H9 (cell line): ENCODE data around the gene UBE2E3. TPM values are rescaled to one million over a fixed set of nuclear protein-coding genes. Genes with fewer than 3 reads are reported as not detected.

Source experiments
- DNase-seq: peaks from one replicate; pipeline ENCODE4 v3.0.0-alpha.2; 2017
- H2AFZ ChIP-seq: one replicate; pipeline ENCODE4 v1.6.1; 2013; ENCODE audit warnings: mild to moderate bottlenecking, low read length, control low read depth, moderate library complexity
- H2AK5ac ChIP-seq: 2 replicates; pipeline ENCODE4 v1.6.1; 2013; ENCODE audit warnings: low read length, control low read depth, mixed read lengths; ENCODE audit not compliant: insufficient read length
- H2BK120ac ChIP-seq: one replicate; pipeline ENCODE4 v1.6.1; 2013; ENCODE audit warnings: low read depth, mild to moderate bottlenecking, low read length, control low read depth, inconsistent platforms; ENCODE audit not compliant: poor library complexity, severe bottlenecking
- H2BK12ac ChIP-seq: 2 replicates; pipeline ENCODE4 v1.6.1; 2013; ENCODE audit warnings: low read length, control low read depth, mixed read lengths, low read depth; ENCODE audit not compliant: insufficient read length
- H2BK15ac ChIP-seq: 2 replicates; pipeline ENCODE4 v1.6.1; 2013; ENCODE audit warnings: low read depth, low read length, control low read depth
- H2BK20ac ChIP-seq: one replicate; pipeline ENCODE4 v1.6.1; 2013; ENCODE audit warnings: low read depth, mild to moderate bottlenecking, low read length, control low read depth, inconsistent platforms; ENCODE audit not compliant: poor library complexity, severe bottlenecking
- H2BK5ac ChIP-seq: 2 replicates; pipeline ENCODE4 v1.6.1; 2013; ENCODE audit warnings: low read length, control low read depth, mixed read lengths; ENCODE audit not compliant: insufficient read length
- H3K14ac ChIP-seq: 2 replicates; pipeline ENCODE4 v1.6.1; 2013; ENCODE audit warnings: low read length, control low read depth; ENCODE audit not compliant: insufficient read depth
- H3K18ac ChIP-seq: 2 replicates; pipeline ENCODE4 v1.6.1; 2013; ENCODE audit warnings: low read depth, mild to moderate bottlenecking, mixed read lengths, low read length, control low read depth; ENCODE audit not compliant: insufficient read length
- H3K23ac ChIP-seq: 2 replicates; pipeline ENCODE4 v1.6.1; 2013; ENCODE audit warnings: low read length, control low read depth, mixed read lengths, low read depth; ENCODE audit not compliant: insufficient read length
- H3K23me2 ChIP-seq: 2 replicates; pipeline ENCODE4 v1.6.1; 2013; ENCODE audit warnings: low read depth, mild to moderate bottlenecking, mixed read lengths, low read length, control low read depth; ENCODE audit not compliant: insufficient read length, poor library complexity, severe bottlenecking
- H3K27ac ChIP-seq: 2 replicates; pipeline ENCODE4 v1.5.1; 2013; ENCODE audit warnings: low read length, control low read depth, mixed read lengths, low read depth; ENCODE audit not compliant: insufficient read length
- H3K27me3 ChIP-seq: 2 replicates; pipeline ENCODE4 v1.6.1; 2013; ENCODE audit warnings: low read length, control low read depth, inconsistent platforms; ENCODE audit not compliant: insufficient read depth
- H3K4ac ChIP-seq: 2 replicates; pipeline ENCODE4 v1.6.1; 2013; ENCODE audit warnings: low read depth, mild to moderate bottlenecking, control low read depth, inconsistent platforms, low read length, moderate library complexity
- H3K4me1 ChIP-seq: 2 replicates; pipeline ENCODE4 v1.6.1; 2013; ENCODE audit warnings: low read length, control low read depth, inconsistent platforms; ENCODE audit not compliant: insufficient read depth
- H3K4me2 ChIP-seq: 2 replicates; pipeline ENCODE4 v1.6.1; 2013; ENCODE audit warnings: low read length, control low read depth, mixed read lengths; ENCODE audit not compliant: insufficient read length, insufficient read depth
- H3K56ac ChIP-seq: 2 replicates; pipeline ENCODE4 v1.6.1; 2013; ENCODE audit warnings: low read depth, mild to moderate bottlenecking, mixed read lengths, low read length, control low read depth; ENCODE audit not compliant: insufficient read length
- H3K79me1 ChIP-seq: 2 replicates; pipeline ENCODE4 v1.6.1; 2013; ENCODE audit warnings: low read depth, mild to moderate bottlenecking, moderate library complexity, low read length, control low read depth, inconsistent platforms; ENCODE audit not compliant: insufficient read depth, poor library complexity, severe bottlenecking
- H3K79me2 ChIP-seq: 2 replicates; pipeline ENCODE4 v1.6.1; 2013; ENCODE audit warnings: low read length, control low read depth, inconsistent platforms; ENCODE audit not compliant: insufficient read depth
- H3K9ac ChIP-seq: 2 replicates; pipeline ENCODE4 v1.6.1; 2013; ENCODE audit warnings: low read length, control low read depth, mixed read lengths; ENCODE audit not compliant: insufficient read length; ENCODE audit errors: extremely low read depth
- H3K9me3 ChIP-seq: one replicate; pipeline ENCODE4 v1.6.1; 2013; ENCODE audit warnings: low read depth, low read length, inconsistent platforms; ENCODE audit not compliant: control insufficient read depth
- H3T11ph ChIP-seq: one replicate; pipeline ENCODE4 v1.6.1; 2013; ENCODE audit warnings: mild to moderate bottlenecking, low read length, control low read depth, inconsistent platforms
- H4K20me1 ChIP-seq: one replicate; pipeline ENCODE4 v1.6.1; 2013; ENCODE audit not compliant: control insufficient read depth, insufficient read length, insufficient read depth
- H4K5ac ChIP-seq: 2 replicates; pipeline ENCODE4 v1.6.1; 2013; ENCODE audit warnings: low read depth, mild to moderate bottlenecking, mixed read lengths, low read length, control low read depth; ENCODE audit not compliant: insufficient read length
- H4K8ac ChIP-seq: replicated peaks from 2 replicates; pipeline ENCODE4 v1.6.1; 2013; ENCODE audit warnings: low read length, control low read depth, mixed read lengths, low read depth; ENCODE audit not compliant: insufficient read length
- H4K91ac ChIP-seq: 2 replicates; pipeline ENCODE4 v1.6.1; 2013; ENCODE audit warnings: low read depth, mild to moderate bottlenecking, moderate library complexity, mixed read lengths, low read length, control low read depth; ENCODE audit not compliant: insufficient read length
- H3K27ac Mint-ChIP-seq, 3 experiments: 2 replicates in 2 of 3; 3 replicates in 1 of 3; pipeline ENCODE4 v1.8.0; 2020 to 2021; ENCODE audit warnings: mixed read lengths in 3 of 3, mild to moderate bottlenecking in 1 of 3, moderate library complexity in 1 of 3
- H3K27me3 Mint-ChIP-seq: 2 replicates; pipeline ENCODE4 v1.8.0; 2021; ENCODE audit warnings: low read depth, mild to moderate bottlenecking, moderate library complexity, mixed read lengths
- H3K36me3 Mint-ChIP-seq, 3 experiments: 2 replicates in 2 of 3; 3 replicates in 1 of 3; pipeline ENCODE4 v1.8.0; 2020 to 2021; ENCODE audit warnings: low read depth in 3 of 3, mixed read lengths in 3 of 3; ENCODE audit not compliant: insufficient read depth in 1 of 3
- H3K4me1 Mint-ChIP-seq, 2 experiments: 2 replicates each; pipeline ENCODE4 v1.8.0; 2020; ENCODE audit warnings: mixed read lengths in 2 of 2
- H3K4me3 Mint-ChIP-seq, 2 experiments: 2 replicates in 1 of 2; 3 replicates in 1 of 2; pipeline ENCODE4 v1.8.0; 2020 to 2021; ENCODE audit warnings: mild to moderate bottlenecking in 2 of 2, mixed read lengths in 2 of 2, moderate library complexity in 1 of 2
- H3K9me3 Mint-ChIP-seq, 2 experiments: 2 replicates in 1 of 2; 3 replicates in 1 of 2; pipeline ENCODE4 v1.8.0; 2020; ENCODE audit warnings: mild to moderate bottlenecking in 2 of 2, mixed read lengths in 2 of 2, moderate library complexity in 1 of 2
- WGBS: extraction: QIAGEN DNeasy Blood & Tissue Kit; methylation state at CpG from one replicate; pipeline ENCODE4 v1.1.7; 2013; ENCODE audit warnings: missing lambda C conversion rate, low lambda C conversion rate, mixed read lengths; ENCODE audit not compliant: insufficient read length; ENCODE audit errors: extremely low coverage; 5-methylcytosine and 5-hydroxymethylcytosine counted together
- total RNA-seq: library from RNA; stranded (reverse); gene quantifications from 2 replicates; pipeline ENCODE4 v1.2.1, GENCODE V29; 2021
- TF ChIP-seq, protein P1 (sequence below): fragments of 200-600 bp; sonication (generic); conservative IDR thresholded peaks from 3 replicates; pipeline ENCODE4 v1.8.0; 2021; ENCODE audit warnings: antibody characterized with exemption, mild to moderate bottlenecking

UBE2E3 gene
- total RNA-seq, 1 experiment from 2014 or later = 89.1 TPM

DNA sequence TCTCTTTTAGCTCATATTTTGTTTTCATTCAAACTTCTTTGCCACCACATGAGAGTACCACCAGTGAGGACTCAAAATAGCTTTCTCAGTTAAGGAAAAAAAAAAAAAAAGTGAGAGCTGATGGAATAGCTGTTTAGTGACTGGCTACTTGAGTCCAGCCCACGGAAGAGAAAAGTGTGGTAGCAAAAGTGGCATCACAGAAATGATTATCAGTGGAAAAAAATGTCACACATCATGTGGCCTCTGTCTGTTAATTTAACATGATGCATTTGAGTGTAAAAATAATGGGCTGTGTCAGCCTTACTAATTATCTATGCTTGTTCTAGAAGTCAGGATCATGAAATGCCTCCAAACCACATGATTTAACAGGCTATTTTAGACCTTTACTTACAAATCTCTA lies 132.5 kb downstream of the UBE2E3 start:
- H3K9me3 ChIP-seq = no peaks in the 10 kb centered on the region
- H2BK12ac ChIP-seq = no peak overlapping the region
- no peaks in the 10 kb centered on the region for H3K79me2 ChIP-seq
- H3K4ac ChIP-seq = no peak overlapping the region
- no peak overlapping the region for H2BK20ac ChIP-seq
- no peaks in the 10 kb centered on the region for H3K27me3 ChIP-seq
- H3K79me1 ChIP-seq = no peaks in the 10 kb centered on the region
- Mint-ChIP-seq H3K36me3 (no peaks in the 10 kb centered on the region), H3K4me1 (no peaks in the 10 kb centered on the region), H3K9me3 (no peaks in the 10 kb centered on the region), H3K27me3 (no peaks in the 10 kb centered on the region), H3K4me3 (no peak overlapping the region), H3K27ac (no peak overlapping the region)
- no peak overlapping the region for H4K8ac ChIP-seq
- no peak overlapping the region for H2AK5ac ChIP-seq
- no peak overlapping the region for H4K5ac ChIP-seq
- H3K14ac ChIP-seq = no peak overlapping the region
- DNase-seq = no peak
- no peak overlapping the region for H2BK120ac ChIP-seq
- H3K4me1 ChIP-seq = no peaks in the 10 kb centered on the region
- H4K20me1 ChIP-seq = no peaks in the 10 kb centered on the region
- no peak overlapping the region for H3K9ac ChIP-seq
- no peak overlapping the region for H3K27ac ChIP-seq
- no peak overlapping the region for H2BK15ac ChIP-seq
- no peak overlapping the region for H3K4me2 ChIP-seq
- H3K23ac ChIP-seq = no peak overlapping the region
- H3K23me2 ChIP-seq = no peaks in the 10 kb centered on the region
- no peak overlapping the region for H3T11ph ChIP-seq
- TF ChIP-seq, protein P1, sequence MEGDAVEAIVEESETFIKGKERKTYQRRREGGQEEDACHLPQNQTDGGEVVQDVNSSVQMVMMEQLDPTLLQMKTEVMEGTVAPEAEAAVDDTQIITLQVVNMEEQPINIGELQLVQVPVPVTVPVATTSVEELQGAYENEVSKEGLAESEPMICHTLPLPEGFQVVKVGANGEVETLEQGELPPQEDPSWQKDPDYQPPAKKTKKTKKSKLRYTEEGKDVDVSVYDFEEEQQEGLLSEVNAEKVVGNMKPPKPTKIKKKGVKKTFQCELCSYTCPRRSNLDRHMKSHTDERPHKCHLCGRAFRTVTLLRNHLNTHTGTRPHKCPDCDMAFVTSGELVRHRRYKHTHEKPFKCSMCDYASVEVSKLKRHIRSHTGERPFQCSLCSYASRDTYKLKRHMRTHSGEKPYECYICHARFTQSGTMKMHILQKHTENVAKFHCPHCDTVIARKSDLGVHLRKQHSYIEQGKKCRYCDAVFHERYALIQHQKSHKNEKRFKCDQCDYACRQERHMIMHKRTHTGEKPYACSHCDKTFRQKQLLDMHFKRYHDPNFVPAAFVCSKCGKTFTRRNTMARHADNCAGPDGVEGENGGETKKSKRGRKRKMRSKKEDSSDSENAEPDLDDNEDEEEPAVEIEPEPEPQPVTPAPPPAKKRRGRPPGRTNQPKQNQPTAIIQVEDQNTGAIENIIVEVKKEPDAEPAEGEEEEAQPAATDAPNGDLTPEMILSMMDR = no peak
- no peak overlapping the region for H3K56ac ChIP-seq
- no peak overlapping the region for H3K18ac ChIP-seq
- no peak overlapping the region for H2BK5ac ChIP-seq
- no CpG with 5 or more reads among the region's 1 CpG for WGBS
- no peak overlapping the region for H4K91ac ChIP-seq
- H2AFZ ChIP-seq = no peak overlapping the region
